HG03103 (cell line): ENCODE measurements around the gene TAF6.

Source experiments
- ATAC-seq: cut with Tn5 transposase; IDR thresholded peaks from one replicate; pipeline ENCODE4 v1.9.1; 2021; ENCODE audit warnings: low read depth; ENCODE audit not compliant: unreplicated experiment

Gene TAF6

GRCh38 chr7:100119072-100119969, at the start of gene TAF6, which contains the start of gene CNPY4:
TSS of gene TAF6 (minus strand) at chr7:100119358. CDS start at chr7:100114209, 5,149 bp downstream.
TSS of gene CNPY4 (plus strand) at chr7:100119634. CDS start at chr7:100119745, 111 bp downstream.
- peak; percentile 62 for ATAC-seq

DNA sequence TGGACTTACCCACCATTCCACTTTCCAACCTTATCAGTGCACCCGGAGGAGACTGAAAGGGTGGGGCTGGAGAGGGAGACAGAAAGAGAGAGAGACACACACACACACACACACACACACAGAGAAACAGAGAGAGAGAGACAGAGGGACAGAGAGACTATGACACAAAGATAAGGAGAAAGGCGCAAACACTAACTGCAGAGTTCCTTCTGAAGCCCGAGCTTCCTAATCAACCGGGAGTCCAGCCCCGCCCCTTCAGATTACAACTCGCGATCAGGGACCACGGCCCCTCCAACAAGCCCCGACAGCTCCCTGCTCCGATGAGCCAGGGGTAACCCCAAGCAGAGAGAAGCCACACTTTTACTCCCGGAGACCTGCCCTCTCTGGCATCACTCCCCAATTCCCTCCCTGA, 48.8 kb upstream of the TAF6 start:
- ATAC-seq: no peak

DNA sequence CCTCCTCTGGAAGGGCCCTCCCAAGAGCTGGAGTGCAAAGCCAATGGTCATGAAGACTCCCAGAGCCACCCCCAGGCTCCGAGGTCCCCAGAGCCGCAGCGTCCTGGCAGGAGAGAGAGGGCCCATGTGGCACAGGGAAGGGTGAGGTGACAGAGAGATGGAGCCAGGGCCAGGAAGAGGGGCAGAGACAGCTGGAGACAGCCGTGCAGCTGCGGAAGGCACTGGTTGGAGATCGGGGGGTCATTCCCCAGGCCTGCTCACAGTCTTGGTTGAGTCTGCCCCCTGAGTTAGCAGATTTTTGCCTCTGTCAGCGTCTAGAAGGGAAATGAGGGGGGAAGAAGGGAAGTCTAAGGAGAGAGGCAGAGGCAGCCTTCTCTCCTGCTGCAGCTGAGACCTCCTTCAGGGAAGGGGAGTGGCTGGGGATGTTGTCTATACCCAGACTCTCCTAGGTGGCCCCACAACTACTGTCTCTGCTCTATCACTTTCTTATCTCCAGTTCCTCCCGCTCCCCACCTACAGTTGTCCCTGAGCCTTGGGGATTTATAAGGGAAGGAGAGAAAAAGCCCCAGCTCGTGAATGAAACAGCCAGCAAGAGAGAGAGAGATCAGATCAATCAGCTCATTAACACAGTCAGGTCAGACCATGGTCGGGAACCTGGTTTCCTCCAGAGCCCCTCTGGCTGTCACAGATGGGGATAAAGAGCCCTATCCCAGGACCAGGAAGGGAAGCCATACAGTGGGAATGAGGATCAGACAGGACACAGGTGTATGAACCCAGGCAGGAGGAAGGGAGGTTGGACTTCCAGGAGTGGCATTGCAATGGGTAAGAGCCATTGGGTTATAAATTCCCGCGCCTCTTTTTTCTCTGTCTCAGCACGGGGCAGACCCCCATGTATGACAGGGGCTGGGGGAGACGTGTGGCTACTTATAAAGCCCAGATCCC, 48.1 kb upstream of the TAF6 start:
- no peak for ATAC-seq

GRCh38 chr7:100166317-100166940, 47.3 kb upstream of the TAF6 start:
- ATAC-seq: no peak

- ATAC-seq: no peak
Observed at GRCh38 chr7:100163871-100164270, 44.7 kb upstream of the TAF6 start.

DNA sequence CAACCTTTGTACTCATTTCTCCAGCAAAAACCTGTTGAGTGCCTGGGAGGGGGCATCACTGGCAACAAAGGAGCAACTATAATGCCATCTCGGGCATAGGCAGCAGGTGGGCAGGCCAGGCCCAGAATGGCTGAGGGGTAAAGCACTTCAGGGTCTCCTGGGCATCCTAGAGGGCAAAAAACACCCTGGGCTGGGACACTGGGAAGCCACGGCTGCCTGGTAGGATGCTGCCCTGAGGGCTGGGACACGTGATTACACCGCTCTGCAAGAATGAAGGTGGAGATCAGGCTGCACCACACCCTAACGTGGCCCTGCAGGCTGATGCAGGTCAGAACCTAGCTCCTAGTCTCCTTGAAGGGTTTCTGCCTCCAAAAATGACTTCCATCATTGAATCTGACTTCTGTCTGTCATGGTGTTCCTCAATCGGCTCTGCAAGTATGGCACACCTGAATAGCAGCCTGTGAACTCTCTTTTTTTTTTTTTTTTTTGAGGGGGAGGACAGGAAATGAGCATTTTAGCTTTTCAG, 43.9 kb upstream of the TAF6 start:
- ATAC-seq: no peak

DNA sequence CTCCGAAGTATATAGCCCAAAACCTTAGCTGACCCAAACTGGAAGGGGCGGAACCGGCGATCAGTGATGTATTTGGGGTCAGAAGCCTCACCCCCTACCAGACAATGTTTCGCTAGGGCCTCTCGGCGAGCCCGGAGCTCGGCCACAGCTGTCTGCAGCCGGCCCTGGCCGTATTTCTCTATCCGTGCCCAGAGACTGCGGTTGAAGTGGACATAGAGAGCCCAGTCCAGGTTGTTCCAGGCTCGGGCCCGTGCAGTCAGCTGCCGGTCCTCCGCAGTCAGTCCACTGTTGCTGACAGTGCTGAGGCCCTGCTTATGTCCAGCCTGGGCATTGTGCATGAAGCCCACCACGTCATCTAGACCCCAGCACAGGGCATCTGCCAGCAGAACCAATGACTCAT, 40.9 kb upstream of the TAF6 start:
- ATAC-seq: no peak

DNA sequence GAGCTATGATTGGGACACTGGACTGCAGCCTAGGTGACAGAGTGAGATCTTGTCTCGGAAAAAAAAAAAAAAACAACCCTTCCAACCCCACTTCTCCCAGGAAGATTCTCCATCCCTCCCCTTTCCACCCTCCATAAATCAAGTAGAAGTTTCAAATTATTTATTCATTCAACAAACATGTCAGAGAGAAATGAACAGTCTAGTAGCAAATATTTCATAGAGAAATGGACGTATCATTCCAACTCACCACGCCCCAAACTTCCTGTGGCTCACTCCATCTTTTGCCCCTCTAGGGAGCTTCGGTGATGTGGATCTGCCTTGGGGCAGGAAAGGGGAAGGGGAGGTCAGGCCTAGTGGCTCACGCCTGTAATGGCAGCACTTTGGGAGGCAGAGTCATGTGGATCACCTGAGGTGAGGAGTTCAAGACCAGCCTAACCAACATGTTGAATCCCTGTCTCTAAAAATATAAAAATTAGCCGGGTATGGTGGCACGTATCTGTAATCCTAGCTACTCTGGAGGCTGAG, 40.0 kb upstream of the TAF6 start:
- ATAC-seq: no peak

DNA sequence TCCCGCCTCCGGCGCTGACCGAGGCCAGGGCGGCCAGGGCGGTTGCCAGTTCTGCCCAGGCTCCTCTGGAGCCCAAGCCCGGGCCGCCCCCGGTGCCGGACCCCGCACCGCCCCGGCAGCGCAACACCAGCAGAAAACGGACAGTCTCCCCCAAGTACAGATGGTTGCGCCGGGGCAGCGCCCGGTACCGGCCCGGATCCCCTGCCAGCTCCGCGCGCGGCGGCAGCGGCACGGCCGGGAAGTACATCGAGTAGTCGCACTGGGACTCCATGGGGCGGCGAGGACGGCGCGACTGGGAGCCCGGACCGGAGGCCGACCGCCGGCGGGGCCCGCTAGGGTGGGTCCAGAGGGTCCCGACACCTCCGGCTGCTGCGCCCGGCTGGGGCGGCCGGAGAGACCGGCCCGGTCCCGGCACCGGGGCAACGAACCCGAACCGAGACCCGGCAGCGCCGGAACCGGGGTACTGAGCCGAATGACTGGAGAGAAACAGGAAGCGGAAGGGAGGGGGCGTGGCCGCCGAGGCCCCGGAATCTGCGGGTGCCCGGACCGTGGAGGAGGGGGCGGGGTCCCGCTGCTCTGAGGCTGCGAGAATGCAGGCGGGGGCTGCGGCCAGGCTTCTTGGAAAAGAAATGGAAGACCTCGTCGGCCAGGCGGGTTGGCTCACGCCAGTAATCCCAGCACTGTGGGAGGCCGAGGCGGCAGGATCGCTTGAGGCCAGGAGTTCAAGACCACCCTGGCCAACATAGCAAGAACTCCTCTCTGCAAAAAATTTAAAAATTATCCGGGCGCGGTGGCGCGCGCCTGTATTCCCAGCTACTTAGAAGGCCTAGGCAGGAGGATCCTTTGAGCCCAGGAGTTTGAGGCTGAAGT, 39.3 kb upstream of the TAF6 start, which contains the start of gene TRAPPC14:
TRAPPC14 (minus strand) TSS at position 495 of the 870 bp plus-strand sequence; CDS start at position 271, 224 bp downstream.
- ATAC-seq: peak; percentile 66

- no peak for ATAC-seq
Observed at GRCh38 chr7:100157334-100158228, 38.4 kb upstream of the TAF6 start.

GRCh38 chr7:100157069-100157333, 37.8 kb upstream of the TAF6 start:
- no peak for ATAC-seq

- no peak for ATAC-seq
Observed at GRCh38 chr7:100156331-100157068, 37.3 kb upstream of the TAF6 start.

GRCh38 chr7:100155553-100156317, 36.6 kb upstream of the TAF6 start:
- no peak for ATAC-seq

GRCh38 chr7:100154651-100155491, 35.7 kb upstream of the TAF6 start:
- ATAC-seq: no peak

DNA sequence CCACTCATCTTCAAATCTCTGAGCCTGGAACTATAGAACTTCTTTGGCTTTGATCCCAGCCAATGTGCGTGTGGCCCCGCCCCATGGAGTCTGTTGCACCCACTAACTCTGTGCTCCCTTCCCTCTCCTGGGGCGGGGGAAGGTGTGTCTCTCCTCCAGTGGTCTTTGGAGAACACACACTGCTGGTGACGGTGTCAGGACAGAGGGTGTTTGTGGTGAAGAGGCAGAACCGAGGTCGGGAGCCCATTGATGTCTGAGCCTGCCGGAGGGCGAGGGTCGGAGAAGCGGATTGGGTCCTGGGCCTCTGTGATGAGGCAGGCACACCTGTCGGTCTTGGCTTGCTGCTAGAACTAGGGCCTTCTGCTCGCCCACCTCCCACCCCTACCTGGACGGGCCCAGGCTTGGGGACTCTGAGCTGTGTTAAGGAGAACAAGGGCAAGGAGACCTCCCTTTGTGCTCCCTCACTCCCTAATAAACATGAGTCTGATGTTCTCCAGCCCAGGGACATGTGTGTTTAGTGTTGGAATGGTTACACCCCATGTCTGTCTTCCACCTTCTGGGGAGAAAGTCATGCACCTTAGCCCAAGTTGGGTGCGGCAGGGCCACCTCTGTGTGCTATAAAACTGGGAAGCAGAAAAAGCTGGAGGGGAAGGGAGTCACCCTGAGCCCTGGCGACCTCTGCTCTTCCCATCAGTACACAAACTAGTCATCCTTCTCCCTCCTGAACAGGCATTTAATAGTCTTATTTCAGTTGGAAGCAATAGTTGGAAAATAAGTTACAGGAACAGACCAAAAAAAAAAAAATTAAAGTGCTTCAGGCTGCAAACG, 34.8 kb upstream of the TAF6 start:
- no peak for ATAC-seq
